ENCODE data around the gene KLK5.

Gene KLK5

DNA sequence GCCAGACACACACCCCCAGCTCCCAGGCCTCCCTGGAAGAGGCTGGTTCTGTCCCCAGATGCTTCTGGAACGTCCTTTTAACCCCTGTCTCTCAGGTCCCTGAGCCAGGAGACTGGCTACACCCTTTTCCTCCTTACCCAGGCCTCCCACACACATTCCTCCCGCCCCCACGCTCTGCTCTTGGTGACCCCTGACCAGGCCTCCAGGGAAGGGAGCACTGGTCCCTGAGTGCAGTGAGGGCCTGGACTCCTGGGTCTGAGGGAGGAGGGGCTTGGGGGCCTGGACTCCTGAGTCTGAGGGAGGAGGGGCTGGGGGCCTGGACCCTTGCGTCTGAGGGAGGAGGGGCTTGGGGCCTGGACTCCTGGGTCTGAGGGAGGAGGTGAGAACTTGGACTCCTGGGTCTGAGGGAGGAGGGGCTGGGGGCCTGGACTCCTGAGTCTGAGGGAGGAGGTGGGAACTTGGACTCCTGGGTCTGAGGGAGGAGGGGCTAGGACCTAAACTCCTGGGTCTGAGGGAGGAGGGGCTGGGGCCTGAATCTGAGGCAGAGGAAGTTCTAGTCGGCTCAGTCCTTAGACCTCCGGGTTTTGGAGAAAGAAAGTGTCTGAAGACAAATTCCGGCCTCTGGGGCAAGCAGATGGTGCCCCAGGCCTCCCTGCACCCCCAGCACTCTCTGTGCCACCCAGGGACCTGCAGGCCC, 16.0 kb upstream of the KLK5 start:
- DNase-seq: no peak

DNA sequence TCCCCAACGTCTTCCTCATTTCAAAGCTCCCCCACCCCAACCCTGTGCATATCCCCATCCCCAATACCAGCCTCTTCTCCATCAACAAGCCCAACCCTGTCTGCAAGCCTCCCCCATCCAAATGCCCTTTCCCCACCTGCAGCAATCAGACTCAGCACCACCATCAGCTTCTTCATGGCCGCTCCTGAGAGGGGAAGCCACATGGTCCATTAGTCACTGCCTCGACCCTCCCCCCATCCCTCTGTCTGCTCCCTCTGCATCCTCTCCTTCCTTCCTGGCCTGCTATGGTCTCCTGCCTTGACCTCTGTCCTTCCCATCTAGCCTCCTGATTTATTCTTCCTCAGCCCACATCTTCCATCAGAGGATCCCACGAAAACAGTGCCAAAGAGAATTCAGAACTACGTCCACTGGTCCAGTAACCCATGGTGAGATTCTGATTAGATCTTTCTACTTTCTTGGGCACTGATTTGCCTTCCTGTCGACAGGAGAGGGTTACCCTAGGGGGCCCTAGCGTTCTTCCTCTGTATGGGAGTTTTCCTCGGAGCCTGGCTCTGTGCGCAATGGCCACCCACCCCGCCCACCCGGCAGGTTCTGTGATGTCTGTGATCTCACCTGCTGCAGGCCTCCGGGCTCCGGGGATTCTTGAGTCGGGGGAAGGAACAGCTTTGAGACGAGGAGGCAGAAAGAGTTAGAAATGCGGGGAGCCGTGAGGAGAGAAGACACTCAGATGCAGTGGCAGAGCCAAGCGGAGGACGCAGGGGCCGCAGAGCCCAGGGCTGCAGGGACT, 15.3 kb upstream of the KLK5 start:
- no peak for DNase-seq

DNA sequence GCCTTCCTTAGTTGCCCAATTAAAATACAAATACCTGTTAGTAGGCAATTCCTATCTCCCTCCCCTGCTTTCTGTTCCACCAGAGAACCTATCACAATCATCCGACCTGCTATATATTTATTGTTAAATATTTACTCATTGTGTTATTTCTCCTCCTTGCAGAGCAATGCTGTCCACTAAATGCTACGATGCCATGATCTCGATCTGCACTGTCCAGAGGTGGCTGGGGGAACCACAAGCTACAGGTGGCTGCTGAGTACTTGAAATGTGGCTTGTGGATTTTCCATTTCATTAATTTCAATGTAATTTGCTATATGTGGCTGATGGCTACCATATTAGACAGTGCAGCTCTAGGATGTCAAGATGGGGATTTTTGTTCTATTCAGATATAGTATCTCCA, 11.4 kb upstream of the KLK5 start:
- no peak for DNase-seq

DNA sequence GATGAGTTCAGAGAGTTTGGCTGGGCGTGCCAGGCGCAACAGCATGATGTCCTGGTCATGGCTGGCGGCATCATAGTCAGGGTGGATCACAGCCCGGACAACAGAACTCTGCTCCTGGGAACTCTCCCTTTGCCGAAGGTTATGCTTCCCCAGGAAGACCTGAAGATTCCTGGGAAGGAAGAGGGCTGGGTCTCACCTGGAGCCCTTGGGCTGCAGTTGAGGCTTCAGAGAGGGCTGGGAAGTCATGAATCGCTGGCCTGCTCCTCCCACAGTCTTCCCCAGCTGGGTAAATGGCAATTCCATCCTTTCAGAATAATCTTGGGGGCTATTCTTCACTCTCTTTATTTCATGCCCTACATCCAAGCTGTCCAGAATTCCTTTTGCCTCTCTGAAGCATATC, 10.5 kb upstream of the KLK5 start:
- no peak for DNase-seq

DNA sequence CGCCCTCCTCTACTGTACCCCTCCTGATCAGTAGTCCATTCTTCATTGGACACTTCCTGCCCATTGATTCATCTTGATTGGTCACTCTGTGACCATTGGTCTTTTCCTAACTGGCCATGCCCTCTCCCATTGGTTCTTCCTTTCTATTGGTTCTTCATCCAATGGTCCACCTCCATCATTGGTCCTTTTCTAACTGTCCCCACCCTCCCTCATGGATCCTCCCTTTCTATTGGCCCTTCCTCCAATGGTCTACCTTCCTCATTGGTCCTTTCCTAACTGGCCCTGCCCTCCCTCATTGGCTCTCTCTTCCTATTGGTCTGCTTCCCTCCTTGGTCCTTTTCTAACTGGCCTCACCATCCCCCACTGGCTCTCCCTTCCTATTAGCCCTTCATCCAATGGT, 9.4 kb upstream of the KLK5 start:
- DNase-seq: no peak

DNA sequence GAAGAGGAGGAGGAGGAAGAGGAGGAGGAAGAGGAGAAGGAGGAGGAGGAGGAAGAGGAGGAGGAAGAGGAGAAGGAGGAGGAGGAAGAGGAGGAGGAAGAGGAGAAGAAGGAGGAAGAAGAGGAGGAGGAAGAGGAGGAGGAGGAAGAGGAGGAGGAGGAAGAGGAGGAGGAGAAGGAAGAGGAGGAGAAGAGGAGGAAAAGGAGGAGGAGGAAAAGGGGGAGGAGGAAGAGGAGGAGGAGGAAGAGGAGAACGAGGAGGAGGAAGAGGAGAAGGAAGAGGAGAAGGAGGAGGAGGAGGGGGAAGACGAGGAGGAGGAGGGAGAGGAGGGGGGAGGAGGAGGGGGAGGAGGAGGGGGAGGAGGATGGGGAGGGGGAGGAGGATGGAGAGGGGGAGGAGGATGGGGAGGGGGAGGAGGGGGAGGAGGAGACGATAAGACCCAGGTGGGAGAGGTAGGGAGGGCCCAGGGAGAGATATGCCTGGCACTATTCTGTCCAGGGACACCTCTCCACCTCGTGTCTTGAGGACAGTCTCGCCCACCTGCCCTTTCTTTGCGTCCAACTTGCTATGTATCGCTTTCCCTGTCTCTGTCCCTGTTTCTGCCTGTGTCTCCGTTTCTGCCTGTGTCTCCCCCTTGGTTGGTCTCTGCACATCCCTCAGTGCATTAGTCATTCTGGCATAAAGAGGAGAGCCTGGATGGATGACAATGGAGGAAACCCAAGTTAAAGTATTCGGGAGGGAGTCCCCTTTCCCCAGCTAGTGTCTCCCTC, 7.1 kb upstream of the KLK5 start:
- peak in 1 of 3 experiments; percentile 7 for DNase-seq

DNA sequence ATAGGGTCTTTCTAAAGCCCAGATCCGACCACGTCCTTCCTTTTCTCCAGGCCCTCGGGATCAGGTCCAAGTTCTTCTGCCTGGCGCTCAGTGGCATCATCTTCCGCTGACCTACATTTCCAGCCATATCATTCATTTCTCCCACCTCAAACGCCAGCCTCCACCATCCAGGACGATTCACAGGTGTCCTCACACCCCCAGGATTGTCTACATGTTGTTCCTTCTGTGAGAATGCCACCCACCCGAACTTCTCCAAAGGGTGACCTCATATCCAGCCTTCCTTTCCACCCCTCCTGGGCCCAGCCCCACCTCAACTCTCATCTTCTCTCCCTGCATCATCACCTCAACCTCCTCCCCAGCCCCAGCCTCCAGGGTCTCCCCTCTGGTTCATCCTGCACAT, 4.7 kb upstream of the KLK5 start:
- no peak for DNase-seq

DNA sequence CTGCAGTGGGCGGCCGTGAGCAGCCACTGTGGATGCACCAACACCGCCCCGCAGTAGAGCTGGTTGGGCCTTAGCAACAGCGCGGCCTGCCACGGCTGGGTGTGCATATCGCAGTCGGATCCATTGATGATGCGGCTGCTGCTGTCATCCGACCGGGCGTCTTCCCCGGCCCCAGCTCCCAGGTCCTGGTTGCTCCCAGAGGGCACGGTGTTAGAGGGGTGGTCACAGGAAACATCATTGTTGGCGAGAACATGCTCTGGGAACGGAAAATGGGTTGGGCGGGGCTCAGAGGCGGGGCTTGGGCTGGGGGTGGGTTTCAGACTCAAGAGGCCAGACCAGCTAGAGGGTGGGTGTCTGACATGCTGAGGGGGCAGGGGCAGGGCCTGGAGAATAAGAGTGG, 3.0 kb downstream of the KLK5 start:
- no peak for DNase-seq

DNA sequence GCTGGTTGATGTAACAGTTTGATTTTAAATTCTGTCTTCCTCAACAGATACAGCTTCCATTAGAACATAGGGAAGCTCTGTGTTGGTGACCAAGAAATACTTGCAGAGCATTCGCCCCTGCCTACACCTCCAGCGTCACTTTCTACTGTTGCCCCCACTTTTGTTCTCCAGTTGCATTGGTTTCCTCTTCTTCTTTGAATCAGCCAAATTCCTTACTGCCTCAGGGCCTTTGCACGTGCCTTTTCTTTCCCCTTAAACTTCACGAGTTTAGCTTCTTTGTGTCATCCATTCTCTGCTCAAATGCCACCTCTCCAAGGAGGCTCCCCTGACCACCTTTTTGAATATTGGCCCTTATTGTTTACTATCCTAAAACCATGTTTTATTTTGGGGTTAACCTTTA, 5.7 kb downstream of the KLK5 start:
- no peak for DNase-seq

DNA sequence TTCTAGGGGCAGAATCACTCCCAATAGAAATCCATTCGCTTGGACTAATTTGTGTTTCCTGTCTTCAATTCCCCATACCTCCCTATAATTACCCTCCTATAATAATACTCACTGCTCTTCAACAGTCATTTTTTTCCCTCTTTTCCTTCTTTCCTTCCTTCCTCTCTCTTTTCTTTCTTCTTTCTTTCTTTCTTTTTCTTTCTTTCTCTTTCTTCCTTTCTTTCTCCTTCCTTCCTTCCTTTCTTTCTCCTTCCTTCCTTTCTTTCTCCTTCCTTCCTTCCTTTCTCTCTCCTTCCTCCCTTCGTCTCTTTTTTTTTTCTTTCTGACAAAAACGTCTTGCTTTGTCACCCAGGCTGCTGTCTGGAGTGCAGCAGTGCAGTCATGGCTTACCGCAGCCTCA, 8.0 kb downstream of the KLK5 start:
- no peak for DNase-seq

DNA sequence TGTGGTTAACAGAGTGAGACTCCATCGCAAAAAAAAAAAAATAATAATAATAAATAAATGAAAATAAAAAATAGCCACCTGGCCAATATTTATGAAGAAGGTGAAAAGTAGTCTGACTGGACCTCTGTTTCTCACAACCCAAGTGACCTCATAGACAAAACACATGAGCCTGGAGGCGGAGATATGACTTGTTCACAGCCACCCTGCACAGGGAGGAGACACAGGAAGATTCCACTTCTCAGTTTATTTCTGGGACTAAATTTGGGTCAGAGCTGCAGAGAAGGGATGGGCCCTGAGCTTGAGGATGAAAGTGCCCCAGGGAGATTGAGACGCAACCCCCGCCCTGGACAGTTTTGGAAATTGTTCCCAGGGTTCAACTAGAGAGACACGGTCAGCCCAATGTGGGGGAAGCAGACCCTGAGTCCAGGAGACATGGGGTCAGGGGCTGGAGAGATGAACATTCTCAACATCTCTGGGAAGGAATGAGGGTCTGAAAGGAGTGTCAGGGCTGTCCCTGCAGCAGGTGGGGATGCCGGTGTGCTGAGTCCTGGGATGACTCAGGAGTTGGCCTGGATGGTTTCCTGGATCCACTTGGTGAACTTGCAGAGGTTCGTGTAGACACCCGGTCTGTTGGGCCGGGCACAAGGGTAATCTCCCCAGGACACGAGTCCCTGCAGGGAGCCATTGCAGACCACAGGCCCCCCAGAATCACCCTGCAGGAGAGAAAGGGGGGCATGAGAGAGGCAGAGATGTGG, 9.6 kb downstream of the KLK5 start:
- no peak for DNase-seq

DNA sequence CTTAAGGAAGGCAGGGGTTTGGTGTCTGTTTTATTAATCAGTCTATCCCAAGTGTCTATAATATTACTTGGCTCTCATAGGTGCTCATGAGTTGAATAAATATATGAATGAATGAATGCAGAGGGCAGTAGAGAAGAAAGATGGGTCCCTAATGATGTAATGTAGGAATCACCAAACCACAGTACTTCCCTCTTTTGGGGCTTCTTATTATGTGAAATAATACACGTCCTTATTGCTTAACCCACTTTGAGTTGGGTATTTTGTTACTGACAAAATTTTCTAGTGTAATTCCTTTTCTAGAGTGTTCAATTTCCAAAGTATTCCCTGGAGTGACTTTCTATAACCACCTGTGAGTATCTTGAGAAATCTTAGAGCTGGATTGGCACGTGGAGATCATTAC, 13.2 kb downstream of the KLK5 start:
- DNase-seq: no peak

DNA sequence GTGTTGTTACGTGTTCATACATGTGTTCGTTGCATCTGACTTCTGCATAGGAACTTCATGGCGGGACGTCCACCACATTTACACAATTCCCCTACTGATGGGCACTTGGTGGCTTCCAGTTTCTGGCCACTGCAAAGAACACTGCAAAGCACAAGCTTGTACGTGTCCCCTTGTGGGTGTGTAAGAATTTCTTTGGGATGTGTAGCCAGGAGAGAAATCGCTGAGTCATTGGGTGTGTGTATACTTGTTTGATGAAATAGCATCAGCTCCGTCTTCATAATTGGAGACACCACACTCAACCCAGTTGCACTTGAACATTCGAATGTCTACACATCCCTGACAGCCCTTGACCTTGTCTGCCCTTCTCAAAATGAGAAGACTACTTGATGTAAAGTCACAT, 19.2 kb downstream of the KLK5 start:
- DNase-seq: no peak

DNA sequence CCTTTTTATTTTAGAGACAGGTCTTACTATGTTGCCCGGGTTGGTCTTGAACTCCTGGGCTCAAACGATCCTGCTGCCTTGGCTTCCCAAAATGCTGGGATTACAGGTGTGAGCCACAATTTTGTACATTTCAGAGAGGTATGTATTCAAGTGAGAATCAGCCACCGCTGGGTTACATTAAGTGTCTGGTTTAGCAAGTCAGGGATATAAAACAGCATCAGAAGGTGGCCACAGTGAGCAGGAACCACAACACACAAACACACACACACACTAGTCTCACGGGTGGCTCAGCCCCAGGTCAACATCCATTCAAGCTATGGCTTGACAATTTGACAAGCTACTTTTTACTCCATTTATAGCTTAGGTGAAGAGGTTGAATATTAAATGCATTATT, 20.2 kb downstream of the KLK5 start:
- no peak for DNase-seq

DNA sequence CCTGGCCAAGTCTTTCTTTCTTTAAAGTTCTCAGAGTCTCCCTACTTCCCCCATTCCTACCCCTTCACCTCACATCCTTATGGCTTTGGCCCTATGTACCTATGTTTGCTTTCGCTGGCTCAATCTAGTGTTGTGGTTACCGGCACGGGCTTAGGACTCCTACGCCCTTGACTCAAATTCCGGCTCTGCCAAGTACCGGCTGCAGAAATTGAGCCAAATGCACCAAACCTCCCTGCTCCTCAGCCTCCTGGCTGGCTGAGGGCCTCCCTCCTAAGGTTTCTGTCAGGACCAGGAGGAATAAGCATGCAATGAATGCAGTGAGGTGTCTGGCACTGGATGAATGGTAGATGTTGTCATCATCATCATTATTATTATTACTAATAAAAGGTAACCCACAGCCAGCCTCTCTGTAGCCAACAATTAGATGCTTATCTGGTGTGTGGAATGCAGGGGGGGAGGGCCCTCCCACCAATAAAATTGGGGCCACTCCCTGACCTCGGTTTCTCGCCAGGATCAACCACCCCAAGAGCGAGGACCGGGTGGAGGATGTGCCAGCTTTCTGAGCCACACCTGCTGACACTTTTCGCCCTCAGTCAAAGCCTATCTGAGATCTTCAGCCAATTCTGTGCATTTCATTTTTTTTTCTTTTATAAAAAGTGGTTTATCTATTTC, 20.7 kb downstream of the KLK5 start:
- no peak for DNase-seq

DNA sequence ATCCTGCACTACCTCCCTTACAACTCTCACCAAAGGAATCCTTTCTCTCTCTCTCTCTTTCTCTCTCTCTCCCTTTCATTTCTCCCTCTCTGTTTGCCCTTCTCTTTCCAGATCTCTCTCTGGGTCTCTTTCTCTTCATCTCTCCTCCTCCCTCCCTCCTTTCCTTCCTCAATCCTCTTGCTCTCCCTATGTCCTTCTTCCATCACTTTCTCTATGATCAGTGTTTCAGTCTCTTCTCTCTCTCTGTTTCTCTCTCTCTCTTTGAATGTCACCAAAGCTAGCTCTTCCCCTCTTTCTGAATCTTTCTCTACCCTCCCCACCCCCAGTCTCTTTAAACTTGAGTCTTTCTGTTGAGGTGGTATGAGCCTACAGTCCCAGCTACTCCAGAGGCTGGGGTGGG, 21.8 kb downstream of the KLK5 start:
- no peak for DNase-seq

DNA sequence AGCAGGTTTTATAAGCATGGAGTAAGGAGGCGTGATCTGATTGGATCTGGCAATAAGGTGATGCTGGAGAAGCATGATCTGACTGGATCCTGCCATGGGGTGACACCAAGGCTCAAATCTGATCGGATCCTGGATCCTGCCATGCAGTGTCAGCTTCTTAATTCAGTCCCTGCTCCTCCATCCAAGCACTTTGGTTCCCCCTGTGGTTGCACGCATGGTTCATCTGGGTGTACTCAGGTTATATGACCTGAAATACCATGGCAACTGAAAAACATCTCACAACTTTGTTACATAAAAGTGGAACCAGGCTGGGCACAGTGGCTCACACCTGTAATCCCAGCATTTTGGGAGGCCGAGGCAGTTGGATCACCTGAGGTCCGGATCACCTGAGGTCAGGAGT, 24.0 kb downstream of the KLK5 start:
- no peak for DNase-seq

DNA sequence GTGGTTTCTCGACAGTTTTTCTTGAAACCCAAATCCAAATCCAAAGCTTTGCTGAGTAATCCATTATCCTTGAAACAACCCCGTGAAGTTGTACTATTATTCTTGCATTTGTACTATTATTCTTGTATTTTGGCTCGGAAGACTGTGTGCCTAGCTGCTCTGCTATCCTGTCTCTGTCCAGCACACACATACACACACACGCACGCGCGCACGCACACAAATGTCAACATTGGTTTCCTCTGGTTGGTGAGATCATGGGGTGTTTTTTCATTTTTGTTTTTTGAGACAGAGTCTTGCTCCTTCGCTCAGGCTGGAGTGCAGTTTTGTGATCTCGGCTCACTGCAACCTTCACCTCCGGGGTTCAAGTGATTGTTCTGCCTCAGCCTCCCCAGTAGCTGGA, 26.7 kb downstream of the KLK5 start:
- DNase-seq: no peak

DNA sequence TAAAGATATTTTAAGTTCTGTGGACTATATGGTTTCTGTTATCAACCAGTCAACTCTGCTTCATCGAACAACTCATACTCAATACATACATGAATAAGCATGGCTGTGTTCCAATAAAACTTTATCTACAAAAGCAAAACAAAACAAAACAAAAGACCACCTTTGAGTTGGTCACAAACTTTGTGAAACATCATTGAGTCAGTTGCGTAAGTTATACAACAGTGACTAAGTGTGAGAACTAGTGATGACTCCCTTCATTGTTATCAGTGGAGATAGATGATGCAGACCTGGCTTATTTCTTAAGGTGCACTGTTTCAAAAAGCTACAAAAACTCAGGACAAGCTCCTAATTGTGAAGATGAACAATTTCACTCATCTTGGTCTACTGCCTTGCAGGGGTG, 27.1 kb downstream of the KLK5 start:
- no peak for DNase-seq

DNA sequence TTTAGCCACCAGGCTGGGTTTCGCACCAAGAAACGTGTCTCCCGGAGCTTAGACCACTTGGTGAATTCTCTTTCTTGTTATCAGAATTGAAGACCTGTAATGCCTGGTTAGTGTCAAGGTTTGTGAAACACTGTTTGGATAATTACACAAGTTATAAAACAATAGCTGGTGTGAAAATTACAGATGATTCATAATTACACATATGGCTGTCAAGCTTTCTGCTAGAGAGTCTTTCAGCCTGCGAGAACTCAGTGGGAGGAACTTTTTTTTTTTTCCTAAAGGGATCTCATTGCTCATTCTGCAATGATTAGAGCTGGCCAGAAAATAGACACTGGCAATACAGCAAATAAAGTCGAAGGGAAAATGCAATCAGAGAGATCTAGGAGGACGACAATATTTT, 28.3 kb downstream of the KLK5 start:
- DNase-seq: no peak

DNA sequence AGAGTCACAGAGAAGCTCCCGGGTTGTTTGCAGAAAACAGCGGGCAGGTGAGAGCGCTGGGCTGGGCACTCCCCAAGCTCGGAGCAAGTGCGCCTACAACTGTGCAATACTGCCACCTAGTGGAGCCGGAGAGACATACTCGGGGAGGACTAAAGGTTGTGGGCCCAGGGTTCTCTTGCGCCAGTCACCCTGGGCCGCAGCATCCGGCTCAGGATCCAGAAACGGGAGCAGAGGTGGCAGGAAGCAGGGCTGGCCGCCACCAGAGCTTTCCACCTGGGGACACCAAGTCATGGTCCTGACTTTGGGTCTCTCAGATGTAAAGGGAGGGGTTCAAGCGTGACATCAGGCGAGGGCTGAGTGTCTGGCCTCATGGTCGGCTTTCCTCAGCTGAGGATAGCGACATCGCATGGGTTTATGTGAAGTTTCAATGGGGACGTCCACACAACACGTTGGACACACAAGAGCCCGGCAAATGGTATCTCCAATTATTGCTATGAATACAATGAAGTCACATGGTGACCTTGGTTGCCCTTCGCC, 30.5 kb downstream of the KLK5 start:
- DNase-seq: peak; percentile 83 to 94 (median 93)

Data from NCI-H1417 (cell line).